ENCODE measurements around the gene OVOL3. TPM values are rescaled to one million over a fixed set of nuclear protein-coding genes. Genes with fewer than 3 reads are reported as not detected.
"Not testable (repeated sequence)": the region's sequence is repeated elsewhere in the genome, so short reads cannot be mapped to it uniquely, and the experiment has no call there.

OVOL3 gene
- total RNA-seq: not detected

GRCh38 chr19:36110487-36111199, at the start of gene OVOL3:
OVOL3 (plus strand) TSS chr19:36111143; CDS start chr19:36111203, 60 bp downstream.
- no peak for TF ChIP-seq CTCF (IDR thresholded peaks at IDR 0.05)
- no peak for ATAC-seq (ENCODE audit: low FRiP score)
- no peak for DNase-seq (ENCODE audit: low spot score)

- no peak for TF ChIP-seq CTCF (IDR thresholded peaks at IDR 0.05)
- DNase-seq (ENCODE audit: low spot score): no peak
- no peak for ATAC-seq (ENCODE audit: low FRiP score)
These were observed 49.6 kb upstream of the OVOL3 start for GRCh38 chr19:36061367-36061766.

- DNase-seq (ENCODE audit: low spot score) (no peak), ATAC-seq (ENCODE audit: low FRiP score) (no peak)
- no peak for TF ChIP-seq CTCF (IDR thresholded peaks at IDR 0.05)
These were observed 46.1 kb upstream of the OVOL3 start for GRCh38 chr19:36064826-36065225.

GRCh38 chr19:36067681-36068080, 43.3 kb upstream of the OVOL3 start:
- TF ChIP-seq CTCF (IDR thresholded peaks at IDR 0.05): no peak
- no peak for ATAC-seq (ENCODE audit: low FRiP score)
- DNase-seq (ENCODE audit: low spot score): no peak

- not testable (repeated sequence) for ATAC-seq (ENCODE audit: low FRiP score); DNase-seq (ENCODE audit: low spot score)
These were observed 42.0 kb upstream of the OVOL3 start for GRCh38 chr19:36068810-36069499.

- ATAC-seq (ENCODE audit: low FRiP score) (no peak), DNase-seq (ENCODE audit: low spot score) (no peak)
- no peak for TF ChIP-seq CTCF (IDR thresholded peaks at IDR 0.05)
These were observed 38.9 kb upstream of the OVOL3 start for GRCh38 chr19:36072081-36072480.

- DNase-seq (ENCODE audit: low spot score) (no peak), ATAC-seq (ENCODE audit: low FRiP score) (no peak)
- no peak for TF ChIP-seq CTCF (IDR thresholded peaks at IDR 0.05)
These were observed 37.6 kb upstream of the OVOL3 start for GRCh38 chr19:36073121-36073876.
